Activated CD4-positive, alpha-beta T cell treated with anti-CD3 and anti-CD28 coated beads, Interleukin-2, Interleukin-4, amounts not matched to agents 100 ng/mL and 50 ng/mL, durations not matched to agents 16 hours and 8 hours (primary cell): Measurements from ENCODE around the gene RBM20.
A peak's percentile ranks its signal among the peaks of the same experiment; 100 is the strongest.

Experiments
- DNase-seq: peaks from one replicate; pipeline ENCODE4 v3.0.0-alpha.2; 2020; ENCODE audit warnings: low spot score

RBM20 gene

GRCh38 chr10:110871298-110872084 is 227.4 kb downstream of the RBM20 start, which contains the start of gene PDCD4:
Gene PDCD4 (plus strand): TSS chr10:110871928. CDS start chr10:110876028, 4,100 bp downstream.
- DNase-seq = peak; percentile 97

GRCh38 chr10:110872145-110872983 is 228.2 kb downstream of the RBM20 start:
- DNase-seq = peak; percentile 74

GRCh38 chr10:110872984-110873923 is 229.1 kb downstream of the RBM20 start:
- DNase-seq = no peak

- DNase-seq = no peak
These were observed 229.8 kb downstream of the RBM20 start for GRCh38 chr10:110873951-110874350.

- no peak for DNase-seq
These were observed 231.9 kb downstream of the RBM20 start for GRCh38 chr10:110876000-110876399.

GRCh38 chr10:110876788-110877187 is 232.7 kb downstream of the RBM20 start:
- no peak for DNase-seq

- no peak for DNase-seq
These were observed 235.9 kb downstream of the RBM20 start for GRCh38 chr10:110880012-110880411.

GRCh38 chr10:110881247-110881646 is 237.1 kb downstream of the RBM20 start:
- DNase-seq = no peak

GRCh38 chr10:110881905-110882304 is 237.8 kb downstream of the RBM20 start:
- no peak for DNase-seq

GRCh38 chr10:110883924-110884323 is 239.8 kb downstream of the RBM20 start:
- no peak for DNase-seq

- DNase-seq = no peak
These were observed 242.0 kb downstream of the RBM20 start for GRCh38 chr10:110885932-110886674.

GRCh38 chr10:110887560-110887959 is 243.4 kb downstream of the RBM20 start:
- DNase-seq = no peak
